ENCODE measurements around the gene C6orf52. TPM values are rescaled to one million over a fixed set of nuclear protein-coding genes. Genes with fewer than 3 reads are reported as not detected.

C6orf52 gene
- total RNA-seq, 1 experiment from 2014 or later, result 3.9 TPM

DNA sequence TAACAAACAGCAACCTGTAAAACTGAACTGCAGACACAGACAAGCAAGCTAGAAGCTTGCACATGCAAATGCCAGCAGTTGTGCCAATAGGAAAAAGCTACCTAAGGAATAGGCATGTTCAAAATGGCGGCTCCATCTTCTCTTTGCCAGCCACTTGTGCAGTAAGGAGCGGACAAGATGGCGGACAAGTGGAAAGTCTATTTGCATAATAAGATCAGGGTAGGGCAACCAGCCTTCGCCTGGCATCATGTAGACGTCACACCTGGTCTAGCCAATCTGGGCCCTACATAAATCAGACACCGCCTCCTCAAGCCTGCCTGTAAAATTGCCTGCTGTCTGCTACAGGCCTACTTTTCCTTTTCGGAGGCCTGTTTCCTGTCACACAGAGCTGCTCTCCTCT, 18.0 kb downstream of the C6orf52 start:
- no peaks in the 10 kb centered on the region for H3K79me2 ChIP-seq (ENCODE audit: insufficient read depth, low read length)

More for the DNA sequence above, 18.0 kb downstream of the C6orf52 start:
- no peak for DNase-seq (ENCODE audit: low read depth, low spot score)
- no peaks in the 10 kb centered on the region for H4K20me1 ChIP-seq (ENCODE audit: insufficient read depth)
- ATAC-seq, result no peak
- H3K9ac ChIP-seq (ENCODE audit: low read length), result no peak overlapping the region
- BruUV-seq (replicated peaks), result no TSS peak
- RAD21 ChIA-PET (ENCODE audit: low non-redundant PET in 1 of 2, low total read pairs in 2 of 2, uncharacterized antibody in 2 of 2, unreplicated experiment in 2 of 2), result no interaction called here
- H3K4me3 ChIP-seq (replicated peaks in 1 of 2; ENCODE audit: low read depth in 1 of 2, low read length in 2 of 2), result no peak overlapping the region
- H3K27me3 ChIP-seq (ENCODE audit: insufficient read depth, low read length), result no peaks in the 10 kb centered on the region
- no peak for TF ChIP-seq SIN3A (IDR thresholded peaks at IDR 0.05; ENCODE audit: low read depth)
- TF ChIP-seq, protein P1, sequence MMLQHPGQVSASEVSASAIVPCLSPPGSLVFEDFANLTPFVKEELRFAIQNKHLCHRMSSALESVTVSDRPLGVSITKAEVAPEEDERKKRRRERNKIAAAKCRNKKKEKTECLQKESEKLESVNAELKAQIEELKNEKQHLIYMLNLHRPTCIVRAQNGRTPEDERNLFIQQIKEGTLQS (IDR thresholded peaks at IDR 0.05), result no peak
- no peak for TF ChIP-seq SP1 (IDR thresholded peaks at IDR 0.05; ENCODE audit: low read depth)
- TF ChIP-seq, protein P2, sequence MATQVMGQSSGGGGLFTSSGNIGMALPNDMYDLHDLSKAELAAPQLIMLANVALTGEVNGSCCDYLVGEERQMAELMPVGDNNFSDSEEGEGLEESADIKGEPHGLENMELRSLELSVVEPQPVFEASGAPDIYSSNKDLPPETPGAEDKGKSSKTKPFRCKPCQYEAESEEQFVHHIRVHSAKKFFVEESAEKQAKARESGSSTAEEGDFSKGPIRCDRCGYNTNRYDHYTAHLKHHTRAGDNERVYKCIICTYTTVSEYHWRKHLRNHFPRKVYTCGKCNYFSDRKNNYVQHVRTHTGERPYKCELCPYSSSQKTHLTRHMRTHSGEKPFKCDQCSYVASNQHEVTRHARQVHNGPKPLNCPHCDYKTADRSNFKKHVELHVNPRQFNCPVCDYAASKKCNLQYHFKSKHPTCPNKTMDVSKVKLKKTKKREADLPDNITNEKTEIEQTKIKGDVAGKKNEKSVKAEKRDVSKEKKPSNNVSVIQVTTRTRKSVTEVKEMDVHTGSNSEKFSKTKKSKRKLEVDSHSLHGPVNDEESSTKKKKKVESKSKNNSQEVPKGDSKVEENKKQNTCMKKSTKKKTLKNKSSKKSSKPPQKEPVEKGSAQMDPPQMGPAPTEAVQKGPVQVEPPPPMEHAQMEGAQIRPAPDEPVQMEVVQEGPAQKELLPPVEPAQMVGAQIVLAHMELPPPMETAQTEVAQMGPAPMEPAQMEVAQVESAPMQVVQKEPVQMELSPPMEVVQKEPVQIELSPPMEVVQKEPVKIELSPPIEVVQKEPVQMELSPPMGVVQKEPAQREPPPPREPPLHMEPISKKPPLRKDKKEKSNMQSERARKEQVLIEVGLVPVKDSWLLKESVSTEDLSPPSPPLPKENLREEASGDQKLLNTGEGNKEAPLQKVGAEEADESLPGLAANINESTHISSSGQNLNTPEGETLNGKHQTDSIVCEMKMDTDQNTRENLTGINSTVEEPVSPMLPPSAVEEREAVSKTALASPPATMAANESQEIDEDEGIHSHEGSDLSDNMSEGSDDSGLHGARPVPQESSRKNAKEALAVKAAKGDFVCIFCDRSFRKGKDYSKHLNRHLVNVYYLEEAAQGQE (IDR thresholded peaks at IDR 0.05; ENCODE audit: low read depth), result no peak
- TF ChIP-seq TCF7L2 (IDR thresholded peaks at IDR 0.05; ENCODE audit: borderline replicate concordance, extremely low read depth, insufficient read depth, insufficient read length), result no peak
- no peak for TF ChIP-seq EZH2 (IDR thresholded peaks at IDR 0.05)
- no peak for TF ChIP-seq FOSL1 (IDR thresholded peaks at IDR 0.05; ENCODE audit: low read depth)
- TF ChIP-seq JUND (IDR thresholded peaks at IDR 0.05), result no peak
- no peak for TF ChIP-seq EGR1 (IDR thresholded peaks at IDR 0.05; ENCODE audit: low read depth)
- TF ChIP-seq ZNF274 (IDR thresholded peaks at IDR 0.05; ENCODE audit: low read depth, low read length), result no peak
- no peak for TF ChIP-seq EZH2phosphoT487 (IDR thresholded peaks at IDR 0.05; ENCODE audit: borderline replicate concordance)
- TF ChIP-seq, protein P3, sequence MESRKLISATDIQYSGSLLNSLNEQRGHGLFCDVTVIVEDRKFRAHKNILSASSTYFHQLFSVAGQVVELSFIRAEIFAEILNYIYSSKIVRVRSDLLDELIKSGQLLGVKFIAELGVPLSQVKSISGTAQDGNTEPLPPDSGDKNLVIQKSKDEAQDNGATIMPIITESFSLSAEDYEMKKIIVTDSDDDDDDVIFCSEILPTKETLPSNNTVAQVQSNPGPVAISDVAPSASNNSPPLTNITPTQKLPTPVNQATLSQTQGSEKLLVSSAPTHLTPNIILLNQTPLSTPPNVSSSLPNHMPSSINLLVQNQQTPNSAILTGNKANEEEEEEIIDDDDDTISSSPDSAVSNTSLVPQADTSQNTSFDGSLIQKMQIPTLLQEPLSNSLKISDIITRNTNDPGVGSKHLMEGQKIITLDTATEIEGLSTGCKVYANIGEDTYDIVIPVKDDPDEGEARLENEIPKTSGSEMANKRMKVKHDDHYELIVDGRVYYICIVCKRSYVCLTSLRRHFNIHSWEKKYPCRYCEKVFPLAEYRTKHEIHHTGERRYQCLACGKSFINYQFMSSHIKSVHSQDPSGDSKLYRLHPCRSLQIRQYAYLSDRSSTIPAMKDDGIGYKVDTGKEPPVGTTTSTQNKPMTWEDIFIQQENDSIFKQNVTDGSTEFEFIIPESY (IDR thresholded peaks at IDR 0.05; ENCODE audit: extremely low read depth, insufficient replicate concordance, low read length), result no peak
- no peak for TF ChIP-seq CTCF (IDR thresholded peaks at IDR 0.05 in 2 of 3, conservative IDR thresholded peaks at IDR 0.05 in 1 of 3; ENCODE audit: borderline replicate concordance in 1 of 3, insufficient read depth in 1 of 3, low read depth in 2 of 3, low read length in 2 of 3)
- TF ChIP-seq POLR2A (IDR thresholded peaks at IDR 0.05; ENCODE audit: borderline replicate concordance, extremely low read depth, insufficient read depth, insufficient read length), result no peak
- no peak for TF ChIP-seq CEBPB (IDR thresholded peaks at IDR 0.05; ENCODE audit: low read depth)
- TF ChIP-seq POLR2AphosphoS5 (IDR thresholded peaks at IDR 0.05; ENCODE audit: low read depth, low read length), result no peak
- CTCF ChIA-PET, result no interaction called here
- H3K4me2 ChIP-seq (ENCODE audit: low read length), result no peak overlapping the region
- H3K27ac ChIP-seq (ENCODE audit: low read depth, low read length), result no peak overlapping the region
- no peak overlapping the region for H2AFZ ChIP-seq (ENCODE audit: low read depth, low read length, poor library complexity, severe bottlenecking)
- H3K9me3 ChIP-seq (ENCODE audit: control insufficient read depth in 1 of 2, insufficient read depth in 1 of 2, low read depth in 1 of 2, low read length in 2 of 2), result no peaks in the 10 kb centered on the region
- intact Hi-C loops (cut with micrococcal nuclease), result no loop called here
- POLR2A ChIA-PET, result no interaction called here
- H3K9me2 ChIP-seq (ENCODE audit: insufficient read depth), result no peaks in the 10 kb centered on the region
- no peaks in the 10 kb centered on the region for H3K36me3 ChIP-seq (ENCODE audit: control insufficient read depth in 1 of 2, insufficient read depth in 2 of 2, low read length in 2 of 2)
- no peaks in the 10 kb centered on the region for H3K4me1 ChIP-seq (ENCODE audit: control insufficient read depth in 1 of 2, insufficient read depth in 2 of 2, low read length in 2 of 2)

Measured in HCT116 (cell line).